HG02678 (cell line): ENCODE results near the gene OCA2.

ENCODE experiments used
- ATAC-seq: cut with Tn5 transposase; IDR thresholded peaks from one replicate; pipeline ENCODE4 v1.9.1; 2021; ENCODE audit warnings: mild to moderate bottlenecking, moderate library complexity; ENCODE audit not compliant: unreplicated experiment

Gene OCA2

GRCh38 chr15:27885201-27885600 is 213.9 kb downstream of the OCA2 start:
- no peak for ATAC-seq

- ATAC-seq, result no peak
Measured at GRCh38 chr15:27884726-27885125, 214.4 kb downstream of the OCA2 start.

DNA sequence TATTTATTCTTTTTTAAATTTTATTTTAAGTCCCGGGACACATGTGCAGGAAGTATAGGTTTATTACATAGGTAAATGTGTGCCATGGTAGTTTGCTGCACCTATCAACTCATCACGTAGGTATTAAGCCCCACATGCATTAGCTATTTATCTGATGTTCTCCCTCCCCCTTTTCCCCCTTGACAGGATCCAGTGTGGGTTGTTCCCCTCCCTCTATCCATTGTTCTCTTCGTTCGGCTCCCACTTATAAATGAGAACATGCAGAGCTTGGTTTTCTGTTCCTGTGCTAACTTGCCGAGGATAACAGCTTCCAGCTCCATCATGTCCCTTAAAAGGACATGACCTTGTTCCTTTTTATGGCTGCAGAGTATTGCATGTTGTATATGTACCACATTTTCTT is 220.3 kb downstream of the OCA2 start:
- no peak for ATAC-seq

DNA sequence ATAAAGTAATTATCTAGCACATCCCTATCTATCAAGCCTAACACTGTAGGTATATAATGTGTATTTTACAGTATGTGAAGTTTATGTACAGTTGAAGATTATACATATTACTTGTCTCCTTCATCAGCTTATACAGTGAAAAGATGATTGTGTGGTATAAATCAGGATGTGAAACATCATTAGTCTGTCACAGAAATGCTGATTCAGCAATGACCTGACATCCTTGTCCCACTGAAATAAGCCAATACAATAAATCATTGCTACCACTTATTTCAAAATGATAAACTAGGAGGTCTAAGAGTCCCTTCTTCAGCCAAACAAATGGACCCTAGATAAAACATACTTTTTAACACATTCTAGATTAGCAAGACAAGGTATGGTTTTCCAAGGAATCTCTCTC is 225.3 kb downstream of the OCA2 start:
- ATAC-seq, result no peak

DNA sequence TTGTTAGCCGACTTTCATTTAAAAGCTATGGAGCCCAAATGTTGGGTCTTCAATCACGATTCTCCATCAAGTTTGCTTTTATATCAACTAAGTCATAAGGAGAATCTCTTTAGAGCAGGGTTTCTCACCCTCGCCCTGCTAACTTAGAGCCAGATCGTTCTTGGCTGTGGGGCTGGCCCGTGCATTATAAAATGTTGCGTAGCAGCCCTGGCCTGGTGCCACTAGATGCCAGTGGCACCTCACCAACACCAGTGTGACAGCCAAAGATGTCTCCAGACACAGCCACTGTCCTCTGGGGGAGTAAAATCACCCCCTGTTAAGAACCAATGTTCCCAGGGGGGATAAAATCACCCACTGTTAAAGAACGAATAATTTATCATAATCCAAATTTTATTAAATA is 226.1 kb downstream of the OCA2 start:
- no peak for ATAC-seq

- ATAC-seq, result no peak
Measured at GRCh38 chr15:27872355-27872754, 226.8 kb downstream of the OCA2 start.

DNA sequence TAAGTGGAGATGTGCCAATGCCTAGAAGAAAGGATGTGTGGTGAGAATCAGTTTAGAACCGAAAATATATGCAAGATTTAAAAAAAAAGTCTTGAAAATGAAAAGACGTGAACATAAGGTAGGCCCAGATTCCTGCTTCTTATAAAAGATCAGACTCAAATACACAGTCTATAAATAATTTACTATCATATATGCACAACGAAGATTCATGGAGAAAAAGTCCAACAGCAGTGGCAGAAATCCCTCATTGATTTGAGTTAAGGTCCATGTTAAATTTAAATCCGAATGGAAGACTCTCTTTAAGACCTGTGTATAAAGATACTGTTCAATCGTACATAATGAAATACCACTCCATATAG is 227.2 kb downstream of the OCA2 start:
- ATAC-seq, result no peak

GRCh38 chr15:27871078-27871901 is 227.8 kb downstream of the OCA2 start:
- ATAC-seq, result no peak

GRCh38 chr15:27870320-27870719 is 228.8 kb downstream of the OCA2 start:
- no peak for ATAC-seq

- no peak for ATAC-seq
Measured at GRCh38 chr15:27869697-27870281, 229.3 kb downstream of the OCA2 start.

DNA sequence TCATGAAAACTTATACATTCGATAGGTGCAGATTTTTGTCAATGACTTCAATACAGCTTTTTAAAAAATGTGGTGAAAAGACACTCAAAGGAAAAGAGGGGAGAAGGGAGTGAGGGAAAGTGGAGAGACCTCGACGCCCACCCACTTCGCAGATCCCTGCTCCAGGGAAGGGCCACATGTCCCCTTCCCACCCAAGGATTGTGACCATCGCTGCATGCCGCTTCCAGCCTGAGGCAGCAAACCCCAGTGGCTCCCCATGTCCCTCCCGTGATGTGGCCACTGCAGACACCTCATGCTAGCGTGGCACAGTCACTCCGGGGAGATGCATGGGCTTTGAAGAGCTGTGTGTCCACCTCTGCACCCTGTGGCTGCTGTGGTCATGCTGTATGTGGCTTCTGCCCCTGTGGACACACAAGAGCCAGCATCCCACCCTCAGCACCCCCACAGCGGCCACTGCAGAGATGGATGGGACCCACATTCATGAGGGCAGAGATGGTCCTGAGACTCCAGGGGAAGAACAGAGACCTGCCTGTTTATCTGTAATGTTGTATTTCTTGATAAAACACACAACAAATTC is 230.2 kb downstream of the OCA2 start:
- no peak for ATAC-seq

- no peak for ATAC-seq
Measured at GRCh38 chr15:27867861-27868260, 231.3 kb downstream of the OCA2 start.

DNA sequence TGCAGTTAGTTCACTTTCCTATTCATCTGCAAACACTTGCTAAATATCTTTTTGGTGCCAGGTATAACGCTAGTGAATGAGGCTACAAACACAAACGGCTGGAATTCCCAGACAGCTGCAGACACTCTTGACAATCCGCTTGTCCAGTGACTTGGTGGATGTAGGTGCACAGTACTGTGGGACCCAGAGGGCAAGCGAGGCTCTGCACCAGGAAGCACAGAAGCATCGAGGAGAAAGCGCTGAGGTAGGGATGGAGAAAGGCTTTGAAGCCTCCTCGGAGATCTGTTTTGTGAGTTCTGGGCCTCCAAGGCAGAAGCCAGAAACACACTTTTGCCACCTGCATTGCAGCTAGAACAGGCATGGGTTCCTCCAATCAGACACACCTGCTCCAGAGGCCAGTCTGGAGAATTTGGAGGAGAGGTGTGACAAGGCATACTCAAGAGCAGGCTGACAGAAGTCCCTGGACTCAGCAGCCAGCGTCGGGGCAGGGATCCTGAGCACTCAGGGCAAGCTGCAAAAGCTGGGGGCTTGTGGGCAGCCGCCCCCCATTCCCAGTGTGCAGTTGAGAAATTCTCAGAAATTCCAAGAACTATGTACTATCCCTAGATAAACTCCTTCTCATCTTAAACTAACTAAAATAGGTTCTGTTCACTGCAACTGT is 232.5 kb downstream of the OCA2 start:
- no peak for ATAC-seq

- no peak for ATAC-seq
Measured at GRCh38 chr15:27865926-27866325, 233.2 kb downstream of the OCA2 start.

DNA sequence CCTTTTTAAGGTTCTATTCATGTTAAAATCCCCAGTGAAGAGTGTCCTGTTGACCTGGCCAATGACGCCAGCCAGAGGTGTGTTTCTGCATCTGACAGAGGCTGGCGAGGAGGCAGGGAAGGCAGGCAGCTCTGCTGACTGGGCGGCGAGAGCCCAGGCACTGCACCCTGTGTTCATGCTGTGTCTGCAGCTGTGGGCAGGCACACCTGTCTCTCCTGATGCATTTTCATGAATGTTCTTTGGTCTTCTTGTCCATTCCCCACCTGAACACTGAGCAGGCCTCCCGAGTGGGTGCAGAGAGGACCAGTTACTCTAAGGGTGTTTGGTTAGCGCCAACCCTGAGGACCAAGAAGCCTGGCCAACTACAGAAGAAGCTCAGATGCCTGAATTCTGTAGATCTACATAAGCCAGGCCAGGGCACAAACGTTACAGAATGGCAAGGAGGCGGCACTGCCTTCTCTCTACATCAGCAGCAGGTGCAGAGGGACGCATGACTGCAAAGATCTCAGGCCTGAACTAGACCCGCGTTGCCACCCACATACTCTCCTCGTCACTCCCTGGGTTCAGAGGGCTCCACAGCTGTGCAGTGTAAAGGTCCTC is 233.7 kb downstream of the OCA2 start:
- no peak for ATAC-seq

- ATAC-seq, result no peak
Measured at GRCh38 chr15:27864719-27865118, 234.4 kb downstream of the OCA2 start.

DNA sequence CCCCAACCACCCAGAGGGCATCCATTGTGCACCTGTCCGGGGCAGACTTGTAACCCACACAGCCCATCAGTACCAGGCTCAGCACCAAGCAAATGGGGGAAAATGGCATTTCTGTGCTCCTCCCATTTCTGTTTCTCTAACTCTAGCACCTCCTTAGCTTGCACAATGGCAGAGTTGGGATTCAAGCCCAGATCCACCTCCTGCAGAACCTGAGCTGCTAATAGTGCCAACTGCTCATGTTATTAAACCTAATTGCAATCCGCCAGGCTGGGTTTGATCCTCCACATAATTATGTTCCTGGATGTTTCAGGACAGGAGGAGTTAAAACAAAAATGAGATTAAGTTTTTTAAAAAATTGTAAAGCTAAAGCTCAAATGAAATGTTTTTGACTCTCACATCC is 235.0 kb downstream of the OCA2 start:
- ATAC-seq, result no peak

- ATAC-seq, result no peak
Measured at GRCh38 chr15:27863000-27863399, 236.1 kb downstream of the OCA2 start.

- no peak for ATAC-seq
Measured at GRCh38 chr15:27861171-27861570, 237.9 kb downstream of the OCA2 start.

DNA sequence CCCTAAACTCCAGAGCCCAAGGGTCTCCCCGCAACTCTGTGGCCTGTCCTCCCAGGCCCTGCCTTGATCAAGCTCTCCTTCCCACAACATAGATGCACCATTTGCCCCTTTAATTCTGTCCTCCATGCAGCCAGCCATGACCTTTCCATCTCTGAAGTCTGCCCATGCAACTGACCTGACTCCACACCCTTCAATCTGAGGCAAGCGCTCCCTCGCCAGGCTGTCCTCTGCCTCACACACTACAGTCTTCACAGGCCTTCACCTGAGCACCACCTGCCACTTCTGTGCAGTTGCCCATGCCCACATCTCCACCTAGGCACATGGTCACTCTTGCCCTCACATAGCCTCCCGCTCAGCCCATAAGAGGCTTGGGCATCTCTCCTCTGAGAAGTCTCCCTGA is 244.0 kb downstream of the OCA2 start:
- ATAC-seq, result no peak

DNA sequence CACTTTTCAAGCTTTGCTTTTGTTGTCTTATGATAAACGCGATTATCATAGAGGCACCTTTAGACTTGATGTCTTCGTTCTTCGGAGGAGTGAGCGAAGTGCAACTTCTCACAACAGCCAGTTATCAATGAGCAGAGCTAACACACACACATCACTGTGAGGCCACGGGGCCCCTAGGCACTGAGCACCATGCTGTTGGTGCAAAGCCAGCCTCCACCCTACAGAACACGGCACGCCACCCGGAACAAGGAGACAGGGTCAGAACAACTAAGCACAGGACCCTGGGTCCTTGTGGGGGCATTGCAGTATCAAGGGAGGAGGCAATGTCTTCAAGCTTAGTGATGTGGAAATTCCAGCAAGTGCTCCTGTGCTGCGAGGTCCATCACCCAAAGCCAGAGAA is 244.5 kb downstream of the OCA2 start:
- no peak for ATAC-seq
